ENCODE data around the gene PFKL.

- TF ChIP-seq POLR2AphosphoS5 (IDR thresholded peaks at IDR 0.05; ENCODE audit: low read depth, low read length) (no peak), TAF1 (IDR thresholded peaks at IDR 0.05; ENCODE audit: borderline replicate concordance, insufficient read depth, low read length) (no peak), FOXP2 (optimal IDR thresholded peaks at IDR 0.05; ENCODE audit: borderline replicate concordance, extremely low read depth, extremely low read length, insufficient read depth) (no peak)
Observed at GRCh38 chr21:44291936-44292811, 7.7 kb upstream of the PFKL start.
